WERI-Rb-1 (cell line): ENCODE measurements around the gene UBE2G2.

ENCODE experiments used
- DNase-seq: peaks from one replicate; pipeline ENCODE4 v3.0.0-alpha.2; 2020
- H3K27ac ChIP-seq: fragments of 250-450 bp; sonication (Bioruptor Pico); 2 replicates; pipeline ENCODE4 v1.5.1; 2020; ENCODE audit warnings: mild to moderate bottlenecking, moderate library complexity
- H3K27me3 ChIP-seq: fragments of 250-450 bp; sonication (Bioruptor Pico); 2 replicates; pipeline ENCODE4 v1.5.1; 2021; ENCODE audit warnings: mild to moderate bottlenecking, low read depth, moderate library complexity; ENCODE audit not compliant: insufficient read depth, severe bottlenecking
- H3K36me3 ChIP-seq: fragments of 250-450 bp; sonication (Bioruptor Pico); 2 replicates; pipeline ENCODE4 v1.5.1; 2020; ENCODE audit warnings: mild to moderate bottlenecking, moderate library complexity
- H3K4me3 ChIP-seq: 2 replicates; pipeline ENCODE4 v1.5.1; 2011; ENCODE audit warnings: low read depth, mild to moderate bottlenecking, control low read depth, low read length
- H3K9me3 ChIP-seq: fragments of 250-450 bp; sonication (Bioruptor Pico); 2 replicates; pipeline ENCODE4 v1.5.1; 2021; ENCODE audit warnings: mild to moderate bottlenecking, moderate library complexity; ENCODE audit not compliant: severe bottlenecking
- CTCF ChIP-seq: IDR thresholded peaks from 2 replicates; pipeline ENCODE4 v1.5.1; 2011; ENCODE audit warnings: low read depth, mild to moderate bottlenecking, control low read depth, inconsistent platforms, low read length

Gene UBE2G2

GRCh38 chr21:44765231-44766013 is 36.2 kb downstream of the UBE2G2 start:
- Histone ChIP-seq H3K36me3 (peaks cover 12% of the 10 kb centered on the region), H3K27me3 (no peaks in the 10 kb centered on the region), H3K9me3 (peaks cover 3% of the 10 kb centered on the region), H3K27ac (peak overlapping the region; percentile 44), H3K4me3 (no peak overlapping the region)
- TF ChIP-seq CTCF = no peak
- peak; percentile 13 for DNase-seq

GRCh38 chr21:44764319-44765230 is 37.0 kb downstream of the UBE2G2 start:
- peak; percentile 79 for DNase-seq
- H3K27ac ChIP-seq = no peak overlapping the region
- H3K4me3 ChIP-seq = no peak overlapping the region

GRCh38 chr21:44763451-44764318 is 37.9 kb downstream of the UBE2G2 start:
- H3K27ac ChIP-seq = no peak overlapping the region
- peak; percentile 7 for DNase-seq
- TF ChIP-seq CTCF = no peak
- no peak overlapping the region for H3K4me3 ChIP-seq
- no peaks in the 10 kb centered on the region for H3K27me3 ChIP-seq
- peaks cover 3% of the 10 kb centered on the region for H3K9me3 ChIP-seq
- H3K36me3 ChIP-seq = peaks cover under 1% of the 10 kb centered on the region

More at GRCh38 chr21:44764319-44765230, 37.0 kb downstream of the UBE2G2 start:
- Histone ChIP-seq H3K9me3 (peaks cover 3% of the 10 kb centered on the region), H3K36me3 (peaks cover 4% of the 10 kb centered on the region), H3K27me3 (no peaks in the 10 kb centered on the region)
- no peak for TF ChIP-seq CTCF

GRCh38 chr21:44763050-44763378 is 38.6 kb downstream of the UBE2G2 start:
- H3K27ac ChIP-seq = no peak overlapping the region
- H3K4me3 ChIP-seq = no peak overlapping the region
- TF ChIP-seq CTCF = no peak
- H3K27me3 ChIP-seq = no peaks in the 10 kb centered on the region
- H3K36me3 ChIP-seq = no peaks in the 10 kb centered on the region; the same call in 1 of the 2 replicates
- H3K9me3 ChIP-seq = peaks cover 3% of the 10 kb centered on the region
- no peak for DNase-seq

GRCh38 chr21:44762221-44763049 is 39.2 kb downstream of the UBE2G2 start:
- no peak for TF ChIP-seq CTCF
- peaks cover 3% of the 10 kb centered on the region for H3K9me3 ChIP-seq
- no peaks in the 10 kb centered on the region for H3K27me3 ChIP-seq
- DNase-seq = peak; percentile 7
- H3K4me3 ChIP-seq = no peak overlapping the region
- H3K27ac ChIP-seq = no peak overlapping the region
- H3K36me3 ChIP-seq = no peaks in the 10 kb centered on the region; the same call in 1 of the 2 replicates
